OCI-LY1 (cell line): ENCODE measurements around the gene RNGTT.

Experiments
- EZH2 ChIP-seq: fragments of 200-600 bp; sonication (generic), shearing (Covaris generic); IDR thresholded peaks from 2 replicates; pipeline ENCODE4 v1.8.0; 2017; ENCODE audit warnings: borderline replicate concordance, mixed run types, mild to moderate bottlenecking, antibody characterized with exemption, low read length, moderate library complexity, mixed read lengths
- TF ChIP-seq, protein P1 (sequence below): fragments of 200-600 bp; sonication (generic), shearing (Covaris generic); IDR thresholded peaks from 2 replicates; pipeline ENCODE4 v1.5.1; 2017; ENCODE audit warnings: mild to moderate bottlenecking, antibody characterized with exemption, low read length, moderate library complexity, mixed read lengths

GRCh38 chr6:88651400-88651799, 312.0 kb downstream of the RNGTT start:
- TF ChIP-seq, protein P1, sequence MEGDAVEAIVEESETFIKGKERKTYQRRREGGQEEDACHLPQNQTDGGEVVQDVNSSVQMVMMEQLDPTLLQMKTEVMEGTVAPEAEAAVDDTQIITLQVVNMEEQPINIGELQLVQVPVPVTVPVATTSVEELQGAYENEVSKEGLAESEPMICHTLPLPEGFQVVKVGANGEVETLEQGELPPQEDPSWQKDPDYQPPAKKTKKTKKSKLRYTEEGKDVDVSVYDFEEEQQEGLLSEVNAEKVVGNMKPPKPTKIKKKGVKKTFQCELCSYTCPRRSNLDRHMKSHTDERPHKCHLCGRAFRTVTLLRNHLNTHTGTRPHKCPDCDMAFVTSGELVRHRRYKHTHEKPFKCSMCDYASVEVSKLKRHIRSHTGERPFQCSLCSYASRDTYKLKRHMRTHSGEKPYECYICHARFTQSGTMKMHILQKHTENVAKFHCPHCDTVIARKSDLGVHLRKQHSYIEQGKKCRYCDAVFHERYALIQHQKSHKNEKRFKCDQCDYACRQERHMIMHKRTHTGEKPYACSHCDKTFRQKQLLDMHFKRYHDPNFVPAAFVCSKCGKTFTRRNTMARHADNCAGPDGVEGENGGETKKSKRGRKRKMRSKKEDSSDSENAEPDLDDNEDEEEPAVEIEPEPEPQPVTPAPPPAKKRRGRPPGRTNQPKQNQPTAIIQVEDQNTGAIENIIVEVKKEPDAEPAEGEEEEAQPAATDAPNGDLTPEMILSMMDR = no peak
- no peak for TF ChIP-seq EZH2
